GM18526 (cell line): ENCODE data around the gene SSPN.

Source experiments
- POLR2A ChIP-seq: IDR thresholded peaks from 3 replicates; pipeline ENCODE4 v1.6.1; 2011; ENCODE audit not compliant: insufficient read length; ENCODE audit errors: extremely low read depth

The SSPN gene

GRCh38 chr12:26172946-26173552 lies 22.3 kb upstream of the SSPN start:
- TF ChIP-seq POLR2A = no peak

GRCh38 chr12:26176725-26177124 lies 18.6 kb upstream of the SSPN start:
- TF ChIP-seq POLR2A = no peak

GRCh38 chr12:26177283-26177682 lies 18.1 kb upstream of the SSPN start:
- no peak for TF ChIP-seq POLR2A

GRCh38 chr12:26179826-26180225 lies 15.5 kb upstream of the SSPN start:
- TF ChIP-seq POLR2A = no peak

GRCh38 chr12:26182377-26182776 lies 13.0 kb upstream of the SSPN start:
- no peak for TF ChIP-seq POLR2A

GRCh38 chr12:26185532-26186320 lies 9.6 kb upstream of the SSPN start:
- TF ChIP-seq POLR2A = no peak

GRCh38 chr12:26187014-26187798 lies 8.2 kb upstream of the SSPN start:
- no peak for TF ChIP-seq POLR2A

GRCh38 chr12:26188127-26188526 lies 7.2 kb upstream of the SSPN start:
- TF ChIP-seq POLR2A = no peak

- no peak for TF ChIP-seq POLR2A
These were observed 6.7 kb upstream of the SSPN start for GRCh38 chr12:26188641-26189040.

GRCh38 chr12:26192142-26192541 lies 3.2 kb upstream of the SSPN start:
- no peak for TF ChIP-seq POLR2A

GRCh38 chr12:26193539-26193938 lies 1.8 kb upstream of the SSPN start:
- no peak for TF ChIP-seq POLR2A

GRCh38 chr12:26195641-26196420 lies 458 bp downstream of the SSPN start:
- TF ChIP-seq POLR2A = no peak

- no peak for TF ChIP-seq POLR2A
These were observed 996 bp downstream of the SSPN start for GRCh38 chr12:26196421-26196716.

GRCh38 chr12:26197832-26198231 lies 2.5 kb downstream of the SSPN start:
- TF ChIP-seq POLR2A = no peak

GRCh38 chr12:26198742-26199141 lies 3.4 kb downstream of the SSPN start:
- TF ChIP-seq POLR2A = no peak
